NCI-H1105 treated with DMSO at 0.1 percent for 48 hours (cell line): ENCODE data around the gene SEPTIN1.

Source experiments
- DNase-seq: peaks from one replicate; lab custom pipeline; 2025; lab: John Stamatoyannopoulos, UW

The SEPTIN1 gene, protein sequence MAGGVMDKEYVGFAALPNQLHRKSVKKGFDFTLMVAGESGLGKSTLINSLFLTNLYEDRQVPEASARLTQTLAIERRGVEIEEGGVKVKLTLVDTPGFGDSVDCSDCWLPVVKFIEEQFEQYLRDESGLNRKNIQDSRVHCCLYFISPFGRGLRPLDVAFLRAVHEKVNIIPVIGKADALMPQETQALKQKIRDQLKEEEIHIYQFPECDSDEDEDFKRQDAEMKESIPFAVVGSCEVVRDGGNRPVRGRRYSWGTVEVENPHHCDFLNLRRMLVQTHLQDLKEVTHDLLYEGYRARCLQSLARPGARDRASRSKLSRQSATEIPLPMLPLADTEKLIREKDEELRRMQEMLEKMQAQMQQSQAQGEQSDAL

GRCh38 chr16:30382111-30382881, at the start of gene SEPTIN1:
TSS of gene SEPTIN1 (minus strand) at chr16:30382561. CDS start at chr16:30382542, 19 bp downstream.
- DNase-seq = no peak

GRCh38 chr16:30430428-30430970, 48.1 kb upstream of the SEPTIN1 start:
- DNase-seq = no peak

DNA sequence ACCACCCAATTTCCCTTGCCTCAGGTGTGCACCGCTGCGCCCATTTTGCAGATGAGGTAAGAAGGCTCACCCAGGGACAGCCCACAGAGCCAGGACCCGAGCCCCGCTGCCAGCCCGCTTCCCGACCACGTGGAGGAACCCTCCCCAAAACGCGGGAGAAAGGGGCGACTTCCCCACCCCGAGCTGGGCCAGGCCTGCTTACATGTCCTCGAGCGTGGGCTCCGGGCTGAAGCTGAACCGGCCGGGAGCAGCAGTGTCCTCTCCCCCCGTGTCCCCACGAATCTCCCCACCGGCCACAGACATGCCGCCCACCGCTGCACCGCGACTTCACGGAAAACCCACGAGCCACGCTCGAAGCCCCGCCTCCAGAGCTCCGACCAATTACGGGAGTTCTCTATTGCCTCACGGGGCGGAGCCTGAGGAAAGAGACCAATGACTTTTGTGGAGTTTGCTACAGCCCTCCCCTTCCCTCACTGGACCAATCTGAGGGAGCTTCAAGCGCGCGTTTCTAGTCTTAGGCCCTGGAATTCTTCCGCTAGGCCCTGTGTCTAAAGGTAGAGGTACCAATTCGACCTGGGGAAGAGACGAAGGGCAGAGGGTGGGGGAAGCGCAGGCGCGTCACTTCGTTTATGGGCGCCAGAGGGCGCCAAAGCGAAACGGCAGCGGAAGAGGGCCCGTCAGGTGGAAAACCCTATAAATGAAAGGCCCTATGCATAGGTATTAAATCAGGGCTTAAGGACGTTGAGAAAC, 47.5 kb upstream of the SEPTIN1 start, which contains the start of gene DCTPP1:
Gene DCTPP1, minus strand, starts transcription at position 353 of the 750 bp plus-strand sequence. Its CDS starts 50 bp downstream, at position 303.
- DNase-seq = peak; percentile 98

- DNase-seq = no peak
Measured at GRCh38 chr16:30429418-30429677, 47.0 kb upstream of the SEPTIN1 start.

GRCh38 chr16:30428055-30428454, 45.7 kb upstream of the SEPTIN1 start:
- no peak for DNase-seq

GRCh38 chr16:30421010-30421409, 38.6 kb upstream of the SEPTIN1 start:
- DNase-seq = no peak

- no peak for DNase-seq
Measured at GRCh38 chr16:30418350-30419181, 36.2 kb upstream of the SEPTIN1 start.

GRCh38 chr16:30417529-30418349, 35.4 kb upstream of the SEPTIN1 start:
- peak; percentile 92 for DNase-seq

GRCh38 chr16:30416624-30417528, 34.5 kb upstream of the SEPTIN1 start:
- DNase-seq = peak; percentile 11

GRCh38 chr16:30416047-30416603, 33.8 kb upstream of the SEPTIN1 start:
- no peak for DNase-seq

- DNase-seq = no peak
Measured at GRCh38 chr16:30414159-30414558, 31.8 kb upstream of the SEPTIN1 start.

DNA sequence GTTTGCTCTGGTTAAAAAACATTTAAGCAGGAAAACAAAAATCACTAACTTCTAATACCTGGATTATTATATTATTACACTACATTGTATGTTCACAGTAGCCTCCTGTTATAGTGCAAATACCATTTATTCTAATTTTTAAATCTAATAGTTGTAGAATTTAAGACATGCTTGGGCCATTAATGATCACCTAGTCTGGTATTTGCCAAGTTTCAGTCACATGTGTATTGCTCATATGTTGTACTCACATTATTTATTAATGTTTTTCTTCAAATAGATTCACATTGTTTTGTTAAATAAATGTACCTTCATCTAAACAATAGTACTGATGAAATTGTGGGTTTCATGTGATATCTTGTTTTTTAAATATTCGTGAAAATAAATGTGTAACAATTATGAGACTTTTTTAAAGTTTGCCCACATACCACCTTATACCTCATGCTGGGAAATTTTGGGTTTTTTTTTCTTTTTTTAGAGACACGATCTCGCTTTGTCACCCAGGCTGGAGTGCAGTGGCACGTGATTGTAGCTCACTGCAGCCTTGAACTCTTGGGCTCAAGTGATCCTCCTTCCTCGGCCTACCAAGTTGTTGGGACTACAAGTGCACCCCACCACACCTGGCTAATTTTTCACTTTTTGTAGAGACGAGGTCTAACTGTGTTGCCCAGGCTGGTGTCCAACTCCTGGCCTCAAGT, 30.9 kb upstream of the SEPTIN1 start:
- DNase-seq = no peak

DNA sequence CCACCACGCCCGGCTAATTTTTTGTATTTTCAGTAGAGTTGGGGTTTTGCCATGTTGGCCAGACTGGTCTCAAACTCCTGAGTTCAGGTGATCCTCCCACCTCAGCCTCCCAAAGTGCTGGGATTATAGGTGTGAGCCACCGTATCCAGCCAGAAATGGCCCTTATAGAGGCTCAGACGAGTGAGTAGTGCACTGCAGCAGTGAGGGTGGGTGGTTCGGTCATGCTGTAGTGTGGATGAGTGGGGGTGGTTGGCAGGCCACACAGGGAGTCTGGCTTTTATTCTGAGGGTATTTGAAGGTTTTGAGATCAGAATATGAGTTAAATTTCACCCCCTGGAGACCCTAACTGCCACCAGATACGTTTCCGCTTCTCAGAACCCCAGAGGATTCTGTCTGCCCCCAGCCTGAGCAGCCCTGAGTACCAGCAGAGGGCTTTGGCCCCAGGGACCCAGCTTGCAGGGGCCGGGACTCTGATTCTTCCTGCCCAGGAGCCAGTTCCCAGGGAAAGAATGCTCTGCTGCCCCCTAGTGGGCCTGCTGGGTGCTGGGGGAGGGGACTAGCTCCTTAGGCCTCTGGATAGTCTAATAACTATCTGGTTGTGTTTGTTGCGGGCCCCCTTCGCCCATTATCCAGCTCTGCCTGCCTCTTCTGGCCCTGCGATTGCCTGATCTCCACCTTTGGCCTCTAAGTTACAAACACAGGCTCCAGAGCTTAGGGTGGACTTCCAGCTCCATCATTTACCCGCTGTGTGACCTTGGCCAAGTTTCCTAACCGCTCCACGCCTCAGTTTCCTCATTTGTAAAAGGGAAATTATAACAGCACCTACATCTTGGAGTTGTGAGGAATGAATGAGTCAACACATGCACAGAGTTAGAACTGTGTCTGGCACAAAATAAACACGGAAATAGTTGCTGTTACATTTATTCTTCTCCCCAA, 27.0 kb upstream of the SEPTIN1 start:
- DNase-seq = peak; percentile 73

DNA sequence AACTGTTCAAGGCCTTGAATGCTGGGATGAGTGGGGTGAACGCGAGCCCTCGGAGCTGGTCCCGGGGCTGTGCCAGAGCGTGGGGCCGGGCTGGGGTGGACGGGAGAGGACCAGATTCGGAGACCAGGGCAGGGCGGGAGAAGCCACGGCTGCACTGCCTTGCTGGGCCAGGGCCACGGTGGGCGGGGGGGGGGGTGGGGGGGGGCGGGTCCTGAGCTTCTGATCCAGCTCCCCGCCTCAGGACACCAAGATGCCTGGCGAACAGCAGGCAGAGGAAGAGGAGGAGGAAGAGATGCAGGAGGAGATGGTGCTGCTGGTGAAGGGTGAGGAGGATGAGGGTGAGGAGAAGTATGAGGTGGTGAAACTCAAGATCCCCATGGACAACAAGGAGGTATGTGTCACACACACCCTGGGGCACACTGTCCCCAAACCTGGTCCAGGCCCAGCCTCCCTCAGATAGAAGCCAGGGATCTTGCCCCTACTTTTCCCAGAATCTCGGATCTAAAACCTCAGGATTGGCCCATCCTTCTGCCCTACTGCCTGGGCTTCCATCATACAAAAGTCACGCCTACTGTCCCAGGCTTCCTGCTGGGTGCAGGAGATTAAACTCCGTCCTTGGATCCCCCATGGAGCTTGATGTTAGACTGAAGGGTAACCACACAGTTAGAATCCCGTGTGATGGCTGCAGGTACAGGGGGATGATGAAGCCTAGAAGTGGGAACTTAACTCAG, 25.6 kb upstream of the SEPTIN1 start:
- peak; percentile 25 for DNase-seq

- DNase-seq = peak; percentile 78
Measured at GRCh38 chr16:30407102-30407803, 24.9 kb upstream of the SEPTIN1 start, which contains the start of gene ZNF771. TSS of gene ZNF771 (plus strand) at chr16:30407606. CDS start at chr16:30408054, 448 bp downstream.

DNA sequence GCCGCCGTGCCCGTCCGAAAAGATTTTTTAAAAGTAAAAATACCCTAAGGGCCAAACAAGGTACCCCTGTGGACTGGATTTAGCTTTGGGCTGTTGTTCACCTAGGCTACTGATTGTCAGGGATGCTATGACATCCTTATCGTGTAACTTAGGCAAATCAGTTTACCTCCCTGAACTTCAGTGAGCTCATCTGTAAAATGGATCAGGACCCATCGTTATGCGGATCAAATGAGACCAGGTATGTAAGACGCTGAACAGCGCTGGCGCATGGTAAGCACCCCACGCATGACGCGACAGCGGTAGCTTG, 24.4 kb upstream of the SEPTIN1 start:
- DNase-seq = no peak
